Measurements from ENCODE around the gene XAF1. TPM values are rescaled to one million over a fixed set of nuclear protein-coding genes. Genes with fewer than 3 reads are reported as not detected.
"Not testable (repeated sequence)": the region's sequence is repeated elsewhere in the genome, so short reads cannot be mapped to it uniquely, and the experiment has no call there.

Gene XAF1
- total RNA-seq, 1 donor: 45.8 TPM

DNA sequence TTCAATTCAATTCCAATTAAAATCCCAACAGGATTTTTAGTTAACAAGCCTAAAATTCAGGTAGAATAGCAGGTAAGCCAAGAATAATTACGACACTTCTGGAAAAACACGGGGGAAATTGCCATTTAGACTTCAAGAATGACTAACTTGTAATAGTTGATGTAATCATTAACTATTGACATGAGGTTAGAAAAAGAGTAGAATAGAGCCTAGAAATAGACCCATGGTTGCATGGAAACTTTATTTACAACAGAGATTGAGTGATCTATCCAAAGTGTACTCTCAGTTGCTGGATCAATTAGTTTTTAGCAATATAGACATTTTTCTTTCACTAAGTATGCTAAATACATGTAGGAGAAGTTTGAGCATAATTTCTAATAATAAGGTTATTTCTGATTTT is 39.1 kb upstream of the XAF1 start:
- TF ChIP-seq, protein P1, sequence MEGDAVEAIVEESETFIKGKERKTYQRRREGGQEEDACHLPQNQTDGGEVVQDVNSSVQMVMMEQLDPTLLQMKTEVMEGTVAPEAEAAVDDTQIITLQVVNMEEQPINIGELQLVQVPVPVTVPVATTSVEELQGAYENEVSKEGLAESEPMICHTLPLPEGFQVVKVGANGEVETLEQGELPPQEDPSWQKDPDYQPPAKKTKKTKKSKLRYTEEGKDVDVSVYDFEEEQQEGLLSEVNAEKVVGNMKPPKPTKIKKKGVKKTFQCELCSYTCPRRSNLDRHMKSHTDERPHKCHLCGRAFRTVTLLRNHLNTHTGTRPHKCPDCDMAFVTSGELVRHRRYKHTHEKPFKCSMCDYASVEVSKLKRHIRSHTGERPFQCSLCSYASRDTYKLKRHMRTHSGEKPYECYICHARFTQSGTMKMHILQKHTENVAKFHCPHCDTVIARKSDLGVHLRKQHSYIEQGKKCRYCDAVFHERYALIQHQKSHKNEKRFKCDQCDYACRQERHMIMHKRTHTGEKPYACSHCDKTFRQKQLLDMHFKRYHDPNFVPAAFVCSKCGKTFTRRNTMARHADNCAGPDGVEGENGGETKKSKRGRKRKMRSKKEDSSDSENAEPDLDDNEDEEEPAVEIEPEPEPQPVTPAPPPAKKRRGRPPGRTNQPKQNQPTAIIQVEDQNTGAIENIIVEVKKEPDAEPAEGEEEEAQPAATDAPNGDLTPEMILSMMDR (IDR thresholded peaks at IDR 0.05; ENCODE audit: insufficient read depth, low read depth, low read length): no peak
- H3K4me3 ChIP-seq (ENCODE audit: low read depth, low read length): no peak overlapping the region
- DNase-seq (ENCODE audit: low read depth): no peak

- DNase-seq (ENCODE audit: low read depth): no peak
- TF ChIP-seq, protein P1 (IDR thresholded peaks at IDR 0.05; ENCODE audit: insufficient read depth, low read depth, low read length): no peak
Observed at GRCh38 chr17:6721744-6722143, 34.1 kb upstream of the XAF1 start.

GRCh38 chr17:6724009-6724408 is 31.8 kb upstream of the XAF1 start:
- no peak overlapping the region for H3K4me3 ChIP-seq (ENCODE audit: low read depth, low read length)
- DNase-seq (ENCODE audit: low read depth): no peak
- TF ChIP-seq, protein P1 (IDR thresholded peaks at IDR 0.05; ENCODE audit: insufficient read depth, low read depth, low read length): no peak

More at GRCh38 chr17:6721744-6722143, 34.1 kb upstream of the XAF1 start:
- H3K4me3 ChIP-seq (ENCODE audit: low read depth, low read length): no peak overlapping the region

GRCh38 chr17:6729531-6729930 is 26.3 kb upstream of the XAF1 start:
- no peak for DNase-seq (ENCODE audit: low read depth)
- TF ChIP-seq, protein P1 (IDR thresholded peaks at IDR 0.05; ENCODE audit: insufficient read depth, low read depth, low read length): no peak
- no peak overlapping the region for H3K4me3 ChIP-seq (ENCODE audit: low read depth, low read length)

- DNase-seq (ENCODE audit: low read depth); H3K4me3 ChIP-seq (ENCODE audit: low read depth, low read length): not testable (repeated sequence)
Observed at GRCh38 chr17:6746665-6747064, 9.2 kb upstream of the XAF1 start.

DNA sequence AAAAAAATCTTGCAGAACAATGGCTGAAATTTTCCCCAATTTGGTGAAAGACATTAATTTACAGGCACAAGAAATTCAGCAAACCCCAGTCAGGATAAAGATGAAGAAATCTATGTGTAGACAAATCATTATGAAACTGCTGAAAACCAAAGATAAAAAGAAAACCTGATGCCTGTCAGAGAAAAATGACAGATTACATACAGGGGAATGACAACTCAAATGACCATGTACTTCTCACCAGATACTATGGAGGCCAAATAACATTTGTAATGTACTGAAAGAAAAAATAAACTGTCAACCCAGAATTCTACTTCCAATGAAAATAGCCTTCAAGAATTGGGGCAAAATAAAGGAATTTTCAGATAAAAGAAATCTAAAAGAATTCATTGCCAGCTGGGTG is 7.2 kb upstream of the XAF1 start:
- TF ChIP-seq, protein P1 (IDR thresholded peaks at IDR 0.05; ENCODE audit: insufficient read depth, low read depth, low read length): no peak

GRCh38 chr17:6749519-6749918 is 6.3 kb upstream of the XAF1 start:
- TF ChIP-seq, protein P1 (IDR thresholded peaks at IDR 0.05; ENCODE audit: insufficient read depth, low read depth, low read length): peak; percentile 29
- no peak overlapping the region for H3K4me3 ChIP-seq (ENCODE audit: low read depth, low read length)
- DNase-seq (ENCODE audit: low read depth): peak; percentile 42

More for the DNA sequence above, 7.2 kb upstream of the XAF1 start:
- no peak overlapping the region for H3K4me3 ChIP-seq (ENCODE audit: low read depth, low read length)
- no peak for DNase-seq (ENCODE audit: low read depth)

Measured in fibroblast of villous mesenchyme (primary cell).